ENCODE results near the gene FMO1. TPM values are rescaled to one million over a fixed set of nuclear protein-coding genes. Genes with fewer than 3 reads are reported as not detected.

Gene FMO1
- polyA plus RNA-seq, 4 donors, result 0.54 to 236 TPM; not detected in 2

DNA sequence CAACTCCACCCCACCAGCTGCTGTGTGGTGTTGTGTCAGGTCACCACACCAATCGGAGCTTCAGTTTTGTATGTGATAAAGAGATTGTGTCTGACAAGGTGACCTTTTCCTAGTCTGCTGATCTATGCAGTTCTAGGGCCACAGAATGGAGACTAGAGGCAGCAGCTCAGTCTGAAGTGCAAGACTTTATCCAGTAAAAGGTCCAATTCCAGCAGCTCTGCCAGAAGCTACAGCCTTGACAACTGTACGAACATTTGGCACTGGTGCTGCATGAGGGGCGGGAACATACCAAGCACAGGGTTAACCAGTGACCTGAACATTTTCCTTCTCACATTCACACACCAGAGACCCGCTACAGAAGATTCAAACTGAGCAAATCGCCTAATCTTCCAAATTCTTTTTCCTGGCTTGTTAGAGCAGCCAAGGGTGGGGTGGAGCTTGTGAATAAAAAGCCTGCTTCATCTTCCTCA is 9.3 kb downstream of the FMO1 start:
- H3K36me3 ChIP-seq (ENCODE audit: control insufficient read depth in 3 of 3, insufficient read depth in 2 of 3, low read depth in 1 of 3, low read length in 3 of 3), result peaks cover 0 to 8% (median 0%) of the 10 kb centered on the region in 3 donors
- H3K9me3 ChIP-seq (ENCODE audit: control insufficient read depth in 2 of 2, insufficient read depth in 1 of 2, low read depth in 1 of 2, low read length in 1 of 2), result no peaks in the 10 kb centered on the region
- H3K4me3 ChIP-seq (ENCODE audit: low read depth in 1 of 3, low read length in 3 of 3), result no peak overlapping the region
- no peaks in the 10 kb centered on the region for H3K27me3 ChIP-seq (ENCODE audit: control insufficient read depth in 3 of 3, insufficient read depth in 3 of 3, low read length in 3 of 3)
- H3K27ac ChIP-seq (ENCODE audit: low read depth in 1 of 3, low read length in 2 of 3), result peak overlapping the region; percentile 22 to 91 (median 61)
- H3K4me1 ChIP-seq (ENCODE audit: control insufficient read depth in 3 of 3, insufficient read depth in 2 of 3, low read depth in 1 of 3, low read length in 2 of 3), result peaks cover 0 to 57% (median 2%) of the 10 kb centered on the region in 3 donors
- no peak for FAIRE-seq
- DNase-seq, result no peak
- 25 to 56% (median 40%) methylated on average over 5 of the region's 5 CpGs for WGBS, 3 donors

- H3K36me3 ChIP-seq (ENCODE audit: control insufficient read depth in 3 of 3, insufficient read depth in 2 of 3, low read depth in 1 of 3, low read length in 3 of 3), result peaks cover 0 to 10% (median 0%) of the 10 kb centered on the region in 3 donors
- no peak overlapping the region for H3K4me3 ChIP-seq (ENCODE audit: low read depth in 1 of 3, low read length in 3 of 3)
- peaks cover 0 to 51% (median 2%) of the 10 kb centered on the region in 3 donors for H3K4me1 ChIP-seq (ENCODE audit: control insufficient read depth in 3 of 3, insufficient read depth in 2 of 3, low read depth in 1 of 3, low read length in 2 of 3)
- no peaks in the 10 kb centered on the region for H3K9me3 ChIP-seq (ENCODE audit: control insufficient read depth in 2 of 2, insufficient read depth in 1 of 2, low read depth in 1 of 2, low read length in 1 of 2)
- WGBS, 3 donors, result 83 to 93% (median 86%) methylated on average over 3 of the region's 3 CpGs
- no peaks in the 10 kb centered on the region for H3K27me3 ChIP-seq (ENCODE audit: control insufficient read depth in 3 of 3, insufficient read depth in 3 of 3, low read length in 3 of 3)
- DNase-seq (no peak), FAIRE-seq (no peak)
- H3K27ac ChIP-seq (ENCODE audit: low read depth in 1 of 3, low read length in 2 of 3), result peak overlapping the region in 1 of 3 donors; percentile 91
Measured at GRCh38 chr1:171258429-171258828, 10.1 kb downstream of the FMO1 start.

DNA sequence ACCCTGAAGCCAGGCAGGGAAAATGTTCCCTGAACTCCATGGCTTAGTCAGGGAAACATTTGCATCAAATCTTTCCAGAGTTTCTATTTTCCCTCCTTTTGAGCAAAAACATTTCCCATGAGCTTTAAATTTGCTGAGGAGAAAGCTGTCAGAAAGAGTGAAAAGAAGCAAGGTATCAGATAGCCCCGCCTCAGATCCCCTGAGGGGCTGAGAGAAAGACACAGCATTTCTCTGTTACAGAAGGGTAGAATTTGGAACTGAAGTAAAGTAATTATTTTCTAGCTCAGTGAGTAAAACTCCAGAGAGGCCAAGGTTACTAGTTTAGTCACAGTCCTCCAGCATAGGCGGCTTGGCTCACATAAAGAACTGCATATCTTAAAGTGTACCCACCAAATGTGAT is 10.6 kb downstream of the FMO1 start:
- 76 to 83% (median 78%) methylated on average over 2 of the region's 2 CpGs for WGBS, 3 donors
- H3K36me3 ChIP-seq (ENCODE audit: control insufficient read depth in 3 of 3, insufficient read depth in 2 of 3, low read depth in 1 of 3, low read length in 3 of 3), result peaks cover 0 to 14% (median 0%) of the 10 kb centered on the region in 3 donors
- DNase-seq, result no peak
- H3K27me3 ChIP-seq (ENCODE audit: control insufficient read depth in 3 of 3, insufficient read depth in 3 of 3, low read length in 3 of 3), result no peaks in the 10 kb centered on the region
- H3K4me3 ChIP-seq (ENCODE audit: low read depth in 1 of 3, low read length in 3 of 3), result no peak overlapping the region
- no peak for FAIRE-seq
- H3K9me3 ChIP-seq (ENCODE audit: control insufficient read depth in 2 of 2, insufficient read depth in 1 of 2, low read depth in 1 of 2, low read length in 1 of 2), result no peaks in the 10 kb centered on the region
- peaks cover 0 to 47% (median 2%) of the 10 kb centered on the region in 3 donors for H3K4me1 ChIP-seq (ENCODE audit: control insufficient read depth in 3 of 3, insufficient read depth in 2 of 3, low read depth in 1 of 3, low read length in 2 of 3)
- H3K27ac ChIP-seq (ENCODE audit: low read depth in 1 of 3, low read length in 2 of 3), result no peak overlapping the region

- Histone ChIP-seq H3K27ac (ENCODE audit: low read depth in 1 of 3, low read length in 2 of 3) (no peak overlapping the region), H3K9me3 (ENCODE audit: control insufficient read depth in 2 of 2, insufficient read depth in 1 of 2, low read depth in 1 of 2, low read length in 1 of 2) (no peaks in the 10 kb centered on the region), H3K36me3 (ENCODE audit: control insufficient read depth in 3 of 3, insufficient read depth in 2 of 3, low read depth in 1 of 3, low read length in 3 of 3) (peaks cover 0 to 18% (median 0%) of the 10 kb centered on the region in 3 donors), H3K4me3 (ENCODE audit: low read depth in 1 of 3, low read length in 3 of 3) (no peak overlapping the region), H3K27me3 (ENCODE audit: control insufficient read depth in 3 of 3, insufficient read depth in 3 of 3, low read length in 3 of 3) (no peaks in the 10 kb centered on the region), H3K4me1 (ENCODE audit: control insufficient read depth in 3 of 3, insufficient read depth in 2 of 3, low read depth in 1 of 3, low read length in 2 of 3) (peaks cover 0 to 25% (median 0%) of the 10 kb centered on the region in 3 donors)
- 92 to 100% (median 100%) methylated on average over 4 of the region's 4 CpGs for WGBS, 3 donors
- FAIRE-seq (no peak), DNase-seq (no peak)
Measured at GRCh38 chr1:171261336-171261735, 13.0 kb downstream of the FMO1 start.

- DNase-seq (no peak), FAIRE-seq (no peak)
- Histone ChIP-seq H3K4me1 (ENCODE audit: control insufficient read depth in 3 of 3, insufficient read depth in 2 of 3, low read depth in 1 of 3, low read length in 2 of 3) (peaks cover 0 to under 1% (median 0%) of the 10 kb centered on the region in 3 donors), H3K27ac (ENCODE audit: low read depth in 1 of 3, low read length in 2 of 3) (no peak overlapping the region), H3K36me3 (ENCODE audit: control insufficient read depth in 3 of 3, insufficient read depth in 2 of 3, low read depth in 1 of 3, low read length in 3 of 3) (peaks cover 0 to 15% (median 0%) of the 10 kb centered on the region in 3 donors), H3K4me3 (ENCODE audit: low read depth in 1 of 3, low read length in 3 of 3) (no peak overlapping the region), H3K27me3 (ENCODE audit: control insufficient read depth in 3 of 3, insufficient read depth in 3 of 3, low read length in 3 of 3) (no peaks in the 10 kb centered on the region), H3K9me3 (ENCODE audit: control insufficient read depth in 2 of 2, insufficient read depth in 1 of 2, low read depth in 1 of 2, low read length in 1 of 2) (no peaks in the 10 kb centered on the region)
- 62 to 82% (median 80%) methylated on average over 2 of the region's 2 CpGs for WGBS, 3 donors
Measured at GRCh38 chr1:171263901-171264300, 15.6 kb downstream of the FMO1 start.

DNA sequence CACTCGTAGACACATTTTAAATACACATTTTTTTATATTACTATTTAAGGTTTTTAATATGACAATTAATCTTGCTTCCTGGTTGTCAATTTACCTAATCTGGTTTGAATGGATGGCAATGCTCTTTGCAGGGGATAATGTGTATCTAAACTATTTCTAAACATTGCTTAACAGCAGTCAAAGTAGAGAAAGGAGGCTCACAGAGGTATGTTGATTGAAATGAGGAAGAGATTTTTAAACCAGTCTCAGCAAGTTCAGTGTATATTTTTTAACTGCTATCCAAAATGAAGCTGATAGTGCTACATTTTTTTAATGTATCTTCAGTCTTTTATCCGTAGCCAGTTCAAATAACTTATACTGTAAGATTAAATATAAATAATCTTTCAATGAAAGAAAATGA is 17.4 kb downstream of the FMO1 start:
- H3K4me3 ChIP-seq (ENCODE audit: low read depth in 1 of 3, low read length in 3 of 3), result no peak overlapping the region
- H3K27me3 ChIP-seq (ENCODE audit: control insufficient read depth in 3 of 3, insufficient read depth in 3 of 3, low read length in 3 of 3), result no peaks in the 10 kb centered on the region
- H3K4me1 ChIP-seq (ENCODE audit: control insufficient read depth in 3 of 3, insufficient read depth in 2 of 3, low read depth in 1 of 3, low read length in 2 of 3), result no peaks in the 10 kb centered on the region
- peaks cover 0 to 15% (median 0%) of the 10 kb centered on the region in 3 donors for H3K36me3 ChIP-seq (ENCODE audit: control insufficient read depth in 3 of 3, insufficient read depth in 2 of 3, low read depth in 1 of 3, low read length in 3 of 3)
- no peak overlapping the region for H3K27ac ChIP-seq (ENCODE audit: low read depth in 1 of 3, low read length in 2 of 3)
- no peaks in the 10 kb centered on the region for H3K9me3 ChIP-seq (ENCODE audit: control insufficient read depth in 2 of 2, insufficient read depth in 1 of 2, low read depth in 1 of 2, low read length in 1 of 2)
- no peak for DNase-seq
- WGBS, 3 donors, result 70 to 84% (median 80%) methylated on average over 2 of the region's 2 CpGs
- FAIRE-seq, result no peak

DNA sequence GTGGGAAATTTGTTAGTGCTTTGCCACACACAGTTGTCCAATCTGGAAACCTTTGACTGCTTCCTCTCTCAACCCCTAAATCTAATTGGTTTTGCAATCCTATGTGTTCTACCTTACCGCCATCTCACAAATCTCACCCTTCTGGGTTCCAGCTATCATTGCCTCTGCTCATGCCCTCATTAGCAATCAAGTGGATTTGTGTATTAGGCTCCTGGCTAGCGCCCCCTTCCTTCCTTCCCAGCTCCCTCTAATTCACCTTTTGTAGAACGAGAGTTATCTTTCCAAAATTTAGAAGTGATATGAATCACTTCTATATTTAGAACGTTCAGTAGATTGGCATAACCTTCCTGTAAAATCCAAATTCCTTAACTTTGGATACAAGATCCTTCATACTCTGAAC is 18.6 kb downstream of the FMO1 start:
- Histone ChIP-seq H3K9me3 (ENCODE audit: control insufficient read depth in 2 of 2, insufficient read depth in 1 of 2, low read depth in 1 of 2, low read length in 1 of 2) (peaks cover 0 to 1% of the 10 kb centered on the region in 2 donors), H3K36me3 (ENCODE audit: control insufficient read depth in 3 of 3, insufficient read depth in 2 of 3, low read depth in 1 of 3, low read length in 3 of 3) (peaks cover 0 to 17% (median 0%) of the 10 kb centered on the region in 3 donors), H3K4me3 (ENCODE audit: low read depth in 1 of 3, low read length in 3 of 3) (no peak overlapping the region), H3K27ac (ENCODE audit: low read depth in 1 of 3, low read length in 2 of 3) (no peak overlapping the region), H3K4me1 (ENCODE audit: control insufficient read depth in 3 of 3, insufficient read depth in 2 of 3, low read depth in 1 of 3, low read length in 2 of 3) (no peaks in the 10 kb centered on the region), H3K27me3 (ENCODE audit: control insufficient read depth in 3 of 3, insufficient read depth in 3 of 3, low read length in 3 of 3) (no peaks in the 10 kb centered on the region)
- WGBS, 3 donors, result 74 to 83% (median 77%) methylated on average over 4 of the region's 4 CpGs
- DNase-seq (no peak), FAIRE-seq (no peak)

DNA sequence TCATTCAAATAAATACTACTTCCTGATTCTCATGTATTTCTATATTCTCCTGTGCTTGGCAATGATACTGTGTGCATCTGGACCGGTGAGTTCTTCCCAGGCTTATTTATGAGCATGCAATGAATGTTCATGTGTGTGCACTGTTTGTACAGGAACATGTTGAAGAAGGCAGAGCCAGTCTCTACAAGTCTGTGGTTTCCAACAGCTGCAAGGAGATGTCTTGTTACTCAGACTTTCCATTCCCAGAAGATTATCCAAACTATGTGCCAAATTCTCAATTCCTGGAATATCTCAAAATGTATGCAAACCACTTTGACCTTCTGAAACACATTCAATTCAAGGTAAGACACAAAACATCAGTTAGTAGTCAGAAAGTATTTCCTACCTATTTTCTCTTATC is 19.1 kb downstream of the FMO1 start:
- peaks cover 0 to 4% of the 10 kb centered on the region in 2 donors for H3K9me3 ChIP-seq (ENCODE audit: control insufficient read depth in 2 of 2, insufficient read depth in 1 of 2, low read depth in 1 of 2, low read length in 1 of 2)
- no peak overlapping the region for H3K27ac ChIP-seq (ENCODE audit: low read depth in 1 of 3, low read length in 2 of 3)
- no peak overlapping the region for H3K4me3 ChIP-seq (ENCODE audit: low read depth in 1 of 3, low read length in 3 of 3)
- H3K27me3 ChIP-seq (ENCODE audit: control insufficient read depth in 3 of 3, insufficient read depth in 3 of 3, low read length in 3 of 3), result no peaks in the 10 kb centered on the region
- 40 to 62% (median 45%) methylated on average over 1 of the region's 1 CpG for WGBS, 3 donors
- peaks cover 0 to 20% (median 0%) of the 10 kb centered on the region in 3 donors for H3K36me3 ChIP-seq (ENCODE audit: control insufficient read depth in 3 of 3, insufficient read depth in 2 of 3, low read depth in 1 of 3, low read length in 3 of 3)
- no peaks in the 10 kb centered on the region for H3K4me1 ChIP-seq (ENCODE audit: control insufficient read depth in 3 of 3, insufficient read depth in 2 of 3, low read depth in 1 of 3, low read length in 2 of 3)
- no peak for DNase-seq
- FAIRE-seq, result no peak

GRCh38 chr1:171270806-171271205 is 22.5 kb downstream of the FMO1 start:
- H3K27ac ChIP-seq (ENCODE audit: low read depth in 1 of 3, low read length in 2 of 3), result no peak overlapping the region
- DNase-seq, result no peak
- no peak overlapping the region for H3K4me3 ChIP-seq (ENCODE audit: low read depth in 1 of 3, low read length in 3 of 3)
- peaks cover 0 to 10% (median 0%) of the 10 kb centered on the region in 3 donors for H3K36me3 ChIP-seq (ENCODE audit: control insufficient read depth in 3 of 3, insufficient read depth in 2 of 3, low read depth in 1 of 3, low read length in 3 of 3)
- WGBS, 3 donors, result 81 to 98% (median 91%) methylated on average over 2 of the region's 2 CpGs
- H3K27me3 ChIP-seq (ENCODE audit: control insufficient read depth in 3 of 3, insufficient read depth in 3 of 3, low read length in 3 of 3), result no peaks in the 10 kb centered on the region
- no peaks in the 10 kb centered on the region for H3K4me1 ChIP-seq (ENCODE audit: control insufficient read depth in 3 of 3, insufficient read depth in 2 of 3, low read depth in 1 of 3, low read length in 2 of 3)
- FAIRE-seq, result no peak
- peaks cover 0 to 4% of the 10 kb centered on the region in 2 donors for H3K9me3 ChIP-seq (ENCODE audit: control insufficient read depth in 2 of 2, insufficient read depth in 1 of 2, low read depth in 1 of 2, low read length in 1 of 2)

All from small intestine (tissue), 7 donors.